SK-N-SH treated with all-trans-retinoic acid at 6 μM for 48 hours (cell line): Measurements from ENCODE around the gene RABGAP1L.

Experiments used
- ARNTL ChIP-seq: fragments of 450-650 bp; formaldehyde crosslinking; IDR thresholded peaks from 2 replicates; pipeline ENCODE4 v1.5.0; 2020; ENCODE audit warnings: low read depth, mild to moderate bottlenecking, moderate library complexity, borderline replicate concordance
- ISL1 ChIP-seq: fragments of 250-450 bp; sonication (Bioruptor Pico); IDR thresholded peaks from 2 replicates; pipeline ENCODE4 v2.1.2; 2022; ENCODE audit warnings: mild to moderate bottlenecking, moderate library complexity
- RARB ChIP-seq: fragments of 250-450 bp; sonication (Bioruptor Pico); IDR thresholded peaks from 2 replicates; pipeline ENCODE4 v1.8.0; 2021; ENCODE audit warnings: mild to moderate bottlenecking, moderate library complexity
- ZNF70 ChIP-seq: fragments of 450-650 bp; formaldehyde crosslinking; IDR thresholded peaks from 2 replicates; pipeline ENCODE4 v1.5.0; 2020; ENCODE audit warnings: mild to moderate bottlenecking, moderate library complexity
- TF ChIP-seq, protein P1 (sequence below): fragments of 250-450 bp; sonication (Bioruptor Pico); IDR thresholded peaks from 2 replicates; pipeline ENCODE4 v1.5.1; 2020; ENCODE audit warnings: low read depth, mild to moderate bottlenecking, moderate library complexity

DNA sequence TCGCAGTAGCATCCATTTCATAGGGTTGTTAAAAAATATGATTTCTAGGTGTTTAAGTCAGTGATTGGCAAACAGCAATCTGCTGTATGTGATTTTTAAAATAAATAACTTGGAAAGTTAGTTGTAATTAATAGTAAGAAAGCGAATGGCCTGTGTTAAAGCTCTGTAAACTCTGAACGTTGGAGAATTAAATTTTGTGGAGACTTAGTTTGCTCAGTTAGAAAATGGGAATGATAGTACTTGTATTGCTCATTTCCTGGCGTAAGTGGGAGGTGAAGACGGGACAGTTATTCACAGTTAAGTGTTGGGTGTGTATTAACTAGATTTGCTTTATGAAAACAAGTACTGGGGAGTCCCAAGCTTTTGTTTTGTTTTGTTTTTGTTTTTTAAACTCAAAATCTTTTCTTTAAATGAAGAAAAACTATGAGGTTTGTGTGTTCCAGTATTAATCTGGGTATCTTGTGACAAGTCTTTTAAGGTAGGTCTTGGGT, 841.4 kb downstream of the RABGAP1L start:
- TF ChIP-seq ISL1 (CRISPR knock-in tag) (no peak), ZNF70 (CRISPR knock-in tag) (no peak), ARNTL (CRISPR knock-in tag) (no peak), RARB (CRISPR knock-in tag) (no peak)
- TF ChIP-seq, protein P1, sequence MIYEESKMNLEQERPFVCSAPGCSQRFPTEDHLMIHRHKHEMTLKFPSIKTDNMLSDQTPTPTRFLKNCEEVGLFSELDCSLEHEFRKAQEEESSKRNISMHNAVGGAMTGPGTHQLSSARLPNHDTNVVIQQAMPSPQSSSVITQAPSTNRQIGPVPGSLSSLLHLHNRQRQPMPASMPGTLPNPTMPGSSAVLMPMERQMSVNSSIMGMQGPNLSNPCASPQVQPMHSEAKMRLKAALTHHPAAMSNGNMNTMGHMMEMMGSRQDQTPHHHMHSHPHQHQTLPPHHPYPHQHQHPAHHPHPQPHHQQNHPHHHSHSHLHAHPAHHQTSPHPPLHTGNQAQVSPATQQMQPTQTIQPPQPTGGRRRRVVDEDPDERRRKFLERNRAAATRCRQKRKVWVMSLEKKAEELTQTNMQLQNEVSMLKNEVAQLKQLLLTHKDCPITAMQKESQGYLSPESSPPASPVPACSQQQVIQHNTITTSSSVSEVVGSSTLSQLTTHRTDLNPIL, result no peak
